NCI-H1417 (cell line): ENCODE measurements around the gene RFX4.

Source experiments
- DNase-seq, 3 experiments: peaks; one replicate each; lab custom pipeline; 2025; lab: John Stamatoyannopoulos, UW

Gene RFX4

GRCh38 chr12:106582641-106583230, at the start of gene RFX4:
Gene RFX4 (plus strand): TSS chr12:106583004. CDS start chr12:106583321, 317 bp downstream.
- peak in 2 of 3 experiments; percentile 30 to 51 for DNase-seq

GRCh38 chr12:106541201-106541600, 41.6 kb upstream of the RFX4 start:
- no peak for DNase-seq

- peak in 2 of 3 experiments; percentile 9 to 45 for DNase-seq
Measured at GRCh38 chr12:106551410-106551809, 31.4 kb upstream of the RFX4 start.

GRCh38 chr12:106552228-106552627, 30.6 kb upstream of the RFX4 start:
- DNase-seq: no peak

GRCh38 chr12:106564678-106565329, 18.0 kb upstream of the RFX4 start:
- DNase-seq: no peak

GRCh38 chr12:106566771-106567170, 16.0 kb upstream of the RFX4 start:
- no peak for DNase-seq

- no peak for DNase-seq
Measured at GRCh38 chr12:106573239-106573638, 9.6 kb upstream of the RFX4 start.

- DNase-seq: no peak
Measured at GRCh38 chr12:106576848-106577247, 6.0 kb upstream of the RFX4 start.

GRCh38 chr12:106580671-106581508, 1.9 kb upstream of the RFX4 start:
- peak in 2 of 3 experiments; percentile 61 to 64 for DNase-seq

- DNase-seq: peak in 2 of 3 experiments; percentile 44 to 46
Measured at GRCh38 chr12:106581543-106582248, 1.1 kb upstream of the RFX4 start.

GRCh38 chr12:106582249-106582591, 584 bp upstream of the RFX4 start:
- no peak for DNase-seq

GRCh38 chr12:106583242-106584103, 669 bp downstream of the RFX4 start:
- peak; percentile 14 to 43 (median 42) for DNase-seq

- DNase-seq: peak; percentile 7 to 53 (median 39)
Measured at GRCh38 chr12:106584104-106585064, 1.6 kb downstream of the RFX4 start.

- peak in 1 of 3 experiments; percentile 37 for DNase-seq
Measured at GRCh38 chr12:106585105-106585520, 2.3 kb downstream of the RFX4 start.

GRCh38 chr12:106585521-106586277, 2.9 kb downstream of the RFX4 start:
- DNase-seq: peak in 2 of 3 experiments; percentile 67 to 72

- DNase-seq: peak in 2 of 3 experiments; percentile 70 to 75
Measured at GRCh38 chr12:106586278-106586802, 3.5 kb downstream of the RFX4 start.

GRCh38 chr12:106586803-106587684, 4.2 kb downstream of the RFX4 start:
- DNase-seq: peak in 2 of 3 experiments; percentile 78 to 80

GRCh38 chr12:106588771-106589170, 6.0 kb downstream of the RFX4 start:
- no peak for DNase-seq
